Neural cell (in vitro differentiated cells): ENCODE results near the gene IVNS1ABP.

ENCODE experiments used
- EZH2 ChIP-seq: fragments of 200-600, 300-800 bp; shearing (Covaris generic), sonication (generic); IDR thresholded peaks from 2 replicates; pipeline ENCODE4 v1.6.1; 2014; ENCODE audit warnings: antibody characterized with exemption, low read length, borderline replicate concordance, mild to moderate bottlenecking; ENCODE audit not compliant: insufficient read depth, poor library complexity, severe bottlenecking
- POLR2AphosphoS5 ChIP-seq: IDR thresholded peaks from 2 replicates; pipeline ENCODE4 v1.6.1; 2012

- TF ChIP-seq EZH2 = no peak
- TF ChIP-seq POLR2AphosphoS5 = no peak
Measured at GRCh38 chr1:185358957-185359356, 41.9 kb upstream of the IVNS1ABP start.
